Measurements from ENCODE around the gene ARMC2.
"Not testable (repeated sequence)": the region's sequence is repeated elsewhere in the genome, so short reads cannot be mapped to it uniquely, and the experiment has no call there.

- TF ChIP-seq CTCF (conservative IDR thresholded peaks at IDR 0.05; ENCODE audit: low read depth, low read length); EZH2 (IDR thresholded peaks at IDR 0.05; ENCODE audit: borderline replicate concordance, low read depth, low read length, poor library complexity, severe bottlenecking): not testable (repeated sequence)
Observed at GRCh38 chr6:108890898-108891297, 42.7 kb downstream of the ARMC2 start.
